ENCODE results near the gene NAALADL2.

DNA sequence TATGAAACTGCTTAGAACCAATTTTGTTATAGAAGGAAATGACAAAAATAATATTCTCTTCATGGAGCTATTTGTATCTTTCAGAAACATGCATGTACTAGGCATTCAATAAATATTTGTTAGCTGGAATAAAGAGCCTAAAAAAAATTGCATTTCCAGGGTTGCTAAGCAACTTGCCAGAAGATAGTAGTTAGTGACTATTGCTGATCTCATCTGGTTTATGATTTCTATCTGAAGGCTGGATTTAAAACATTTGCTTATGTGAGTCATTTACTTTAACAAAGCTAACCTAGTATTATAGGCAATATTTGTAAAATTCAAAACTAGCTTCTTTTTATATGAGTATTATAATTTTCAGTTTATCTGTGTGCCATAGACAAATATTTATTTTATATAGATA lies 78.3 kb downstream of the NAALADL2 start:
- TF ChIP-seq POLR2A (IDR thresholded peaks at IDR 0.05; ENCODE audit: control extremely low read depth in 1 of 2, low read depth in 2 of 2, low read length in 2 of 2) (no peak), SUZ12 (IDR thresholded peaks at IDR 0.05; ENCODE audit: low read length) (no peak), SP1 (IDR thresholded peaks at IDR 0.05; ENCODE audit: low read depth, low read length) (no peak), MAFK (IDR thresholded peaks at IDR 0.05; ENCODE audit: low read depth, low read length) (no peak), TEAD4 (IDR thresholded peaks at IDR 0.05; ENCODE audit: low read depth, low read length) (no peak)
- TF ChIP-seq, protein P1, sequence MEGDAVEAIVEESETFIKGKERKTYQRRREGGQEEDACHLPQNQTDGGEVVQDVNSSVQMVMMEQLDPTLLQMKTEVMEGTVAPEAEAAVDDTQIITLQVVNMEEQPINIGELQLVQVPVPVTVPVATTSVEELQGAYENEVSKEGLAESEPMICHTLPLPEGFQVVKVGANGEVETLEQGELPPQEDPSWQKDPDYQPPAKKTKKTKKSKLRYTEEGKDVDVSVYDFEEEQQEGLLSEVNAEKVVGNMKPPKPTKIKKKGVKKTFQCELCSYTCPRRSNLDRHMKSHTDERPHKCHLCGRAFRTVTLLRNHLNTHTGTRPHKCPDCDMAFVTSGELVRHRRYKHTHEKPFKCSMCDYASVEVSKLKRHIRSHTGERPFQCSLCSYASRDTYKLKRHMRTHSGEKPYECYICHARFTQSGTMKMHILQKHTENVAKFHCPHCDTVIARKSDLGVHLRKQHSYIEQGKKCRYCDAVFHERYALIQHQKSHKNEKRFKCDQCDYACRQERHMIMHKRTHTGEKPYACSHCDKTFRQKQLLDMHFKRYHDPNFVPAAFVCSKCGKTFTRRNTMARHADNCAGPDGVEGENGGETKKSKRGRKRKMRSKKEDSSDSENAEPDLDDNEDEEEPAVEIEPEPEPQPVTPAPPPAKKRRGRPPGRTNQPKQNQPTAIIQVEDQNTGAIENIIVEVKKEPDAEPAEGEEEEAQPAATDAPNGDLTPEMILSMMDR (IDR thresholded peaks at IDR 0.05; ENCODE audit: control extremely low read depth in 1 of 3, insufficient read depth in 1 of 3, low read depth in 1 of 3, low read length in 3 of 3), result no peak
- TF ChIP-seq, protein P2, sequence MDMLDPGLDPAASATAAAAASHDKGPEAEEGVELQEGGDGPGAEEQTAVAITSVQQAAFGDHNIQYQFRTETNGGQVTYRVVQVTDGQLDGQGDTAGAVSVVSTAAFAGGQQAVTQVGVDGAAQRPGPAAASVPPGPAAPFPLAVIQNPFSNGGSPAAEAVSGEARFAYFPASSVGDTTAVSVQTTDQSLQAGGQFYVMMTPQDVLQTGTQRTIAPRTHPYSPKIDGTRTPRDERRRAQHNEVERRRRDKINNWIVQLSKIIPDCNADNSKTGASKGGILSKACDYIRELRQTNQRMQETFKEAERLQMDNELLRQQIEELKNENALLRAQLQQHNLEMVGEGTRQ (IDR thresholded peaks at IDR 0.05; ENCODE audit: low read length), result no peak
- TF ChIP-seq, protein P3, sequence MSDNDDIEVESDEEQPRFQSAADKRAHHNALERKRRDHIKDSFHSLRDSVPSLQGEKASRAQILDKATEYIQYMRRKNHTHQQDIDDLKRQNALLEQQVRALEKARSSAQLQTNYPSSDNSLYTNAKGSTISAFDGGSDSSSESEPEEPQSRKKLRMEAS (IDR thresholded peaks at IDR 0.05), result no peak
- TF ChIP-seq, protein P4, sequence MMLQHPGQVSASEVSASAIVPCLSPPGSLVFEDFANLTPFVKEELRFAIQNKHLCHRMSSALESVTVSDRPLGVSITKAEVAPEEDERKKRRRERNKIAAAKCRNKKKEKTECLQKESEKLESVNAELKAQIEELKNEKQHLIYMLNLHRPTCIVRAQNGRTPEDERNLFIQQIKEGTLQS (IDR thresholded peaks at IDR 0.05; ENCODE audit: insufficient read depth, low read depth, low read length), result no peak
